Measurements from ENCODE around the gene BBOF1. TPM values are rescaled to one million over a fixed set of nuclear protein-coding genes. Genes with fewer than 3 reads are reported as not detected.

The BBOF1 gene
- total and polyA plus RNA-seq, 2 of the 4 experiments (the other 2 are of a cell fraction), result 1.6 TPM

GRCh38 chr14:74042296-74042695 is 23.1 kb downstream of the BBOF1 start:
- ChIA-PET CTCF (no interaction called here), POLR2A (ENCODE audit: unreplicated experiment) (no interaction called here)
- Histone ChIP-seq H2BK5ac (ENCODE audit: low read depth, low read length, poor library complexity, severe bottlenecking) (no peak overlapping the region), H3K56ac (ENCODE audit: extremely low read depth, insufficient read depth, low read length) (no peak overlapping the region), H3K79me1 (ENCODE audit: low read depth in 1 of 2, low read length in 2 of 2) (no peaks in the 10 kb centered on the region), H2AFZ (replicated peaks; ENCODE audit: low read length, poor library complexity) (peak overlapping the region; percentile 65), H3K4me1 (ENCODE audit: control insufficient read depth, insufficient read depth, low read length) (no peaks in the 10 kb centered on the region), H3K18ac (ENCODE audit: low read depth, low read length) (no peak overlapping the region), H2BK20ac (ENCODE audit: low read depth, low read length) (no peak overlapping the region), H4K91ac (ENCODE audit: insufficient read depth, low read depth, low read length) (no peak overlapping the region), H3K9ac (ENCODE audit: low read depth, low read length) (no peak overlapping the region), H3K9me1 (ENCODE audit: insufficient read depth, low read length) (peaks cover 5% of the 10 kb centered on the region; the same call in 1 of the 2 replicates), H3K4me2 (ENCODE audit: low read depth, low read length) (no peak overlapping the region), H3K14ac (replicated peaks; ENCODE audit: low read depth, low read length) (no peak overlapping the region), H3K4me3 (ENCODE audit: insufficient read depth, low read depth, low read length) (no peak overlapping the region), H3K36me3 (ENCODE audit: control insufficient read depth, insufficient read depth, low read length) (no peaks in the 10 kb centered on the region), H3K23ac (ENCODE audit: low read depth, low read length) (no peak overlapping the region), H2BK15ac (ENCODE audit: low read depth, low read length) (no peak overlapping the region), H2AK5ac (ENCODE audit: low read depth, low read length) (no peak overlapping the region), H4K20me1 (ENCODE audit: insufficient read depth, low read length) (no peaks in the 10 kb centered on the region), H3K9me3 (ENCODE audit: control insufficient read depth, insufficient read depth, low read length) (no peaks in the 10 kb centered on the region), H3K27me3 (ENCODE audit: control insufficient read depth, insufficient read depth, low read length) (no peaks in the 10 kb centered on the region), H4K5ac (ENCODE audit: low read depth, low read length) (no peak overlapping the region), H2AK9ac (replicated peaks; ENCODE audit: low read depth, low read length, poor library complexity) (no peak overlapping the region), H3K4ac (ENCODE audit: low read depth, low read length) (no peak overlapping the region), H3K27ac (ENCODE audit: insufficient read depth, low read length) (no peak overlapping the region), H4K8ac (ENCODE audit: low read depth in 2 of 2, low read length in 2 of 2) (no peak overlapping the region), H2BK120ac (ENCODE audit: low read depth, low read length) (no peak overlapping the region)
- dilution Hi-C loops (cut with HindIII; ENCODE audit: low sequenced_read_pairs, unreplicated experiment) (no loop called here), intact Hi-C loops (cut with micrococcal nuclease) (no loop called here), in situ Hi-C loops (cut with MboI; ENCODE audit: low sequenced_read_pairs) (loop anchor here (25.0 kb wide), 1 partner anchor 530 kb away; no protein-coding TSS in a partner anchor)
- DNase-seq (no peak), ATAC-seq (ENCODE audit: low read depth) (peak; percentile 17; the same call in 1 of the 2 replicates)
- WGBS, 2 experiments (ENCODE audit: extremely low coverage in 2 of 2, insufficient read length in 1 of 2), result 80% methylated on average over 1 of the region's 2 CpGs; no CpG with 5 or more reads in 1 of the 2 experiments
- no TSS peak for BruUV-seq (replicated peaks)
- TF ChIP-seq RCOR1 (IDR thresholded peaks at IDR 0.05; ENCODE audit: insufficient replicate concordance, low read length), result no peak
- TF ChIP-seq POLR2A (IDR thresholded peaks at IDR 0.05; ENCODE audit: low read depth, low read length), result no peak
- no peak for TF ChIP-seq SMC3 (IDR thresholded peaks at IDR 0.05; ENCODE audit: low read depth, low read length)
- no peak for TF ChIP-seq RAD21 (IDR thresholded peaks at IDR 0.05; ENCODE audit: low read length)
